WTC11 (cell line): ENCODE results near the gene GOLGA5. TPM values are rescaled to one million over a fixed set of nuclear protein-coding genes. Genes with fewer than 3 reads are reported as not detected.
"Not testable (repeated sequence)": the region's sequence is repeated elsewhere in the genome, so short reads cannot be mapped to it uniquely, and the experiment has no call there.

Experiments used
- ATAC-seq: fragments of 200-7000 bp; cut with Tn5 transposase; 2 replicates; pipeline ENCODE4 v1.10.0; 2021; ENCODE audit warnings: mild to moderate bottlenecking, moderate library complexity
- CTCF ChIA-PET: fragments of 300-600 bp; sonication (Branson Sonifier 250); formaldehyde crosslinking; loops from one replicate; lab custom pipeline; 2021; ENCODE audit warnings: antibody characterized with exemption; lab: Charles Lee
- POLR2A ChIA-PET: fragments of 350-600 bp; sonication (Branson Sonifier 250); formaldehyde crosslinking; loops from one replicate; lab custom pipeline; 2021; ENCODE audit warnings: antibody characterized with exemption; lab: Charles Lee
- DNase-seq: peaks from one replicate; pipeline ENCODE4 v3.0.0; 2021; ENCODE audit warnings: low spot score
- H3K27ac Mint-ChIP-seq: 2 replicates; pipeline ENCODE4 v1.8.0; 2021; ENCODE audit warnings: mixed read lengths
- H3K27me3 Mint-ChIP-seq: 2 replicates; pipeline ENCODE4 v1.8.0; 2021; ENCODE audit warnings: low read depth, mild to moderate bottlenecking, moderate library complexity, mixed read lengths
- H3K36me3 Mint-ChIP-seq: 2 replicates; pipeline ENCODE4 v1.8.0; 2021; ENCODE audit warnings: mixed read lengths
- H3K4me1 Mint-ChIP-seq: 2 replicates; pipeline ENCODE4 v1.8.0; 2022; ENCODE audit warnings: mixed read lengths
- H3K4me3 Mint-ChIP-seq: 2 replicates; pipeline ENCODE4 v1.8.0; 2021; ENCODE audit warnings: mild to moderate bottlenecking, moderate library complexity, mixed read lengths
- H3K9me3 Mint-ChIP-seq: 2 replicates; pipeline ENCODE4 v1.8.0; 2021; ENCODE audit warnings: mixed read lengths
- NR1H2 ChIP-seq: sonication (generic); formaldehyde crosslinking; IDR thresholded peaks from 2 replicates; pipeline ENCODE4 v1.9.0; 2021; ENCODE audit warnings: mild to moderate bottlenecking, moderate library complexity, missing genetic modification reagents
- SMAD4 ChIP-seq: sonication (generic); formaldehyde crosslinking; IDR thresholded peaks from 2 replicates; pipeline ENCODE4 v1.8.0; 2022; ENCODE audit warnings: mild to moderate bottlenecking, missing genetic modification reagents
- total RNA-seq: library from RNA; stranded (reverse); gene quantifications from 3 replicates; pipeline ENCODE4 v1.2.3, GENCODE V29; 2021
- TF ChIP-seq, protein P1 (sequence below): sonication (generic); formaldehyde crosslinking; IDR thresholded peaks from 2 replicates; pipeline ENCODE4 v1.8.1; 2022; ENCODE audit warnings: mild to moderate bottlenecking, moderate library complexity, missing genetic modification reagents
- TF ChIP-seq, protein P2 (sequence below): sonication (generic); formaldehyde crosslinking; IDR thresholded peaks from 2 replicates; pipeline ENCODE4 v1.8.1; 2023; ENCODE audit warnings: mild to moderate bottlenecking, missing genetic modification reagents, borderline replicate concordance
- TF ChIP-seq, protein P3 (sequence below): fragments of 250-450 bp; sonication (Bioruptor Pico); IDR thresholded peaks from 2 replicates; pipeline ENCODE4 v1.9.0; 2021; ENCODE audit warnings: moderate library complexity, mild to moderate bottlenecking, inconsistent platforms, borderline replicate concordance
- TF ChIP-seq, protein P4 (sequence below): sonication (generic); formaldehyde crosslinking; IDR thresholded peaks from 2 replicates; pipeline ENCODE4 v1.8.0; 2023; ENCODE audit warnings: mild to moderate bottlenecking, missing genetic modification reagents

The GOLGA5 gene
- total RNA-seq, 1 experiment from 2014 or later: 27.0 TPM

DNA sequence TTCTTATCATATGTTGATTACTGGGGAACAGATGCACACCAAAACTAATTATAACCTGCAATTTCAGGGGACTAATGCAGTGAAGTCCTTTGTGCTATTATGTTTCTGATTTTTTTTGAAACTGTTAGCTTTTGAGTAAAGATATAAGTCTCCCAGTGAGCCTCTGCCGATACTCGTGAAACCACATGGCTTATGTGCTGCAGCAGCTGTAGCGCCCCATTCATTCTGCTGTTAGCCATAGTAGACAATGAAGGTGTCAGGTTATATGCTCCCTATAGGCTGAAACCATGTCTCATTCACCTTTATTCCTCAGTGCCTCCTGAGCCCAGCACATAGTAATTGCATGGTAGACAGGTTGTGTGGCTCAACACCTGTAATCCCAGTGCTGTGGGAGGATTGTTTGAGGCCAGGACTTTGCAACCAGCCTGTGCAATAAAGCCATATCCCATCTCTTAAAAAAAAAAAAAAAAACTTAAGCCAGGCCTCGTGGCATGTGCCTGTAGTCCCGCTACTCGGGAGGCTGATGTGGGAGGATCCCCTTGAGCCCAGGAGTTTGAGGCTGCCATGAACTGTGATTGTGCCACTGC lies 25.0 kb downstream of the GOLGA5 start (continued):
- TF ChIP-seq, protein P1, sequence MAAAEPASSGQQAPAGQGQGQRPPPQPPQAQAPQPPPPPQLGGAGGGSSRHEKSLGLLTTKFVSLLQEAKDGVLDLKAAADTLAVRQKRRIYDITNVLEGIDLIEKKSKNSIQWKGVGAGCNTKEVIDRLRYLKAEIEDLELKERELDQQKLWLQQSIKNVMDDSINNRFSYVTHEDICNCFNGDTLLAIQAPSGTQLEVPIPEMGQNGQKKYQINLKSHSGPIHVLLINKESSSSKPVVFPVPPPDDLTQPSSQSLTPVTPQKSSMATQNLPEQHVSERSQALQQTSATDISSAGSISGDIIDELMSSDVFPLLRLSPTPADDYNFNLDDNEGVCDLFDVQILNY (CRISPR knock-in tag): no peak
- TF ChIP-seq, protein P2, sequence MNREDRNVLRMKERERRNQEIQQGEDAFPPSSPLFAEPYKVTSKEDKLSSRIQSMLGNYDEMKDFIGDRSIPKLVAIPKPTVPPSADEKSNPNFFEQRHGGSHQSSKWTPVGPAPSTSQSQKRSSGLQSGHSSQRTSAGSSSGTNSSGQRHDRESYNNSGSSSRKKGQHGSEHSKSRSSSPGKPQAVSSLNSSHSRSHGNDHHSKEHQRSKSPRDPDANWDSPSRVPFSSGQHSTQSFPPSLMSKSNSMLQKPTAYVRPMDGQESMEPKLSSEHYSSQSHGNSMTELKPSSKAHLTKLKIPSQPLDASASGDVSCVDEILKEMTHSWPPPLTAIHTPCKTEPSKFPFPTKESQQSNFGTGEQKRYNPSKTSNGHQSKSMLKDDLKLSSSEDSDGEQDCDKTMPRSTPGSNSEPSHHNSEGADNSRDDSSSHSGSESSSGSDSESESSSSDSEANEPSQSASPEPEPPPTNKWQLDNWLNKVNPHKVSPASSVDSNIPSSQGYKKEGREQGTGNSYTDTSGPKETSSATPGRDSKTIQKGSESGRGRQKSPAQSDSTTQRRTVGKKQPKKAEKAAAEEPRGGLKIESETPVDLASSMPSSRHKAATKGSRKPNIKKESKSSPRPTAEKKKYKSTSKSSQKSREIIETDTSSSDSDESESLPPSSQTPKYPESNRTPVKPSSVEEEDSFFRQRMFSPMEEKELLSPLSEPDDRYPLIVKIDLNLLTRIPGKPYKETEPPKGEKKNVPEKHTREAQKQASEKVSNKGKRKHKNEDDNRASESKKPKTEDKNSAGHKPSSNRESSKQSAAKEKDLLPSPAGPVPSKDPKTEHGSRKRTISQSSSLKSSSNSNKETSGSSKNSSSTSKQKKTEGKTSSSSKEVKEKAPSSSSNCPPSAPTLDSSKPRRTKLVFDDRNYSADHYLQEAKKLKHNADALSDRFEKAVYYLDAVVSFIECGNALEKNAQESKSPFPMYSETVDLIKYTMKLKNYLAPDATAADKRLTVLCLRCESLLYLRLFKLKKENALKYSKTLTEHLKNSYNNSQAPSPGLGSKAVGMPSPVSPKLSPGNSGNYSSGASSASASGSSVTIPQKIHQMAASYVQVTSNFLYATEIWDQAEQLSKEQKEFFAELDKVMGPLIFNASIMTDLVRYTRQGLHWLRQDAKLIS (CRISPR knock-in tag): no peak
- no peak for TF ChIP-seq NR1H2 (CRISPR knock-in tag)
- TF ChIP-seq, protein P3, sequence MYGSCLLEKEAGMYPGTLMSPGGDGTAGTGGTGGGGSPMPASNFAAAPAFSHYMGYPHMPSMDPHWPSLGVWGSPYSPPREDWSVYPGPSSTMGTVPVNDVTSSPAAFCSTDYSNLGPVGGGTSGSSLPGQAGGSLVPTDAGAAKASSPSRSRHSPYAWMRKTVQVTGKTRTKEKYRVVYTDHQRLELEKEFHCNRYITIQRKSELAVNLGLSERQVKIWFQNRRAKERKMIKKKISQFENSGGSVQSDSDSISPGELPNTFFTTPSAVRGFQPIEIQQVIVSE (CRISPR knock-in tag): no peak

DNA sequence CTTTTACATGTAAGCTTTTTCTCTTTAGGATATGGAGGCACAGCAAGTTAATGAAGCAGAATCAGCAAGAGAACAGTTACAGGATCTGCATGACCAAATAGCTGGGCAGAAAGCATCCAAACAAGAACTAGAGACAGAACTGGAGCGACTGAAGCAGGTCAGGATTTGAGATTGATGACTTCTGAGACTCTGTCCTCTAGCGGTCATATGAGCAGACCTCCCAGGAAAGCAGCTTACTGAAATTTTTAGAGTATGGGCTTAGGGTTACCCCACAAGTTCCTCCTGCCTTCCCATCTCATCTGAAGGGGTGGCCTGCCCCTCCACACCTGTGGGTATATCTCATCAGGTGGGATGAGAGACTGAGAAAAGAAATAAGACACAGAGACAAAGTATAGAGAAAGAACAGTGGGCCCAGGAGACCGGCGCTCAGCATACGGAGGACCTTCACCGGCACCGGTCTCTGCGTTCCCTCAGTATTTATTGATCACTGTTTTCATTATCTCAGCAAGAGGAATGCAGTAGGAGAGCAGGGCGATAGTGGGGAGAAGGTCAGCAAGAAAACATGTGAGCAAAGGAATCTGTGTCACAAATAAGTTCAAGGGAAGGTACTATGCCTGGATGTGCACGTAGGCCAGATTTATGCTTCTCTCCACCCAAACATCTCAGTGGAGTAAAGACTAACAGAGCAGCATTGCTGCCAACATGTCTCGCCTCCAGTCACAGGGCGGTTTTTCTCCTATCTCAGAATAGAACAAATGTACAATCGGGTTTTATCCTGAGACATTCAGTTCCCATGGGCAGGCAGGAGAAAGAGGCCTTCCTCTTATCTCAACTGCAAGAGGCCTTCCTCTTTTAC lies 25.8 kb downstream of the GOLGA5 start:
- H3K9me3 Mint-ChIP-seq, H3K4me3 Mint-ChIP-seq, H3K4me1 Mint-ChIP-seq, POLR2A ChIA-PET, H3K27ac Mint-ChIP-seq, ATAC-seq, H3K27me3 Mint-ChIP-seq, CTCF ChIA-PET, DNase-seq: not testable (repeated sequence)
- H3K36me3 Mint-ChIP-seq: peaks cover 43% of the 10 kb centered on the region

DNA sequence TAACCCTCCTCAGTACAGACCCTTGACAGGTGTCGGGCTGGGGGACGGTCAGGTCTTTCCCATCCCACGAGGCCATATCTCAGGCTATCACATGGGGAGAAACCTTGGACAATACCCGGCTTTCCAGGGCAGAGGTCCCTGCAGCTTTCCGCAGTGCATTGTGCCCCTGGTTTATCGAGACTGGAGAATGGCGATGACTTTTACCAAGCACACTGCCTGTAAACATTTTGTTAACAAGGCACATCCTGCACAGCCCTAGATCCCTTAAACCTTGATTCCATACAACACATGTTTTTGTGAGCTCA lies 26.4 kb downstream of the GOLGA5 start:
- ATAC-seq, H3K4me1 Mint-ChIP-seq, H3K4me3 Mint-ChIP-seq, DNase-seq, H3K27me3 Mint-ChIP-seq, CTCF ChIA-PET, POLR2A ChIA-PET, H3K9me3 Mint-ChIP-seq, H3K27ac Mint-ChIP-seq: not testable (repeated sequence)
- peaks cover 40% of the 10 kb centered on the region for H3K36me3 Mint-ChIP-seq

DNA sequence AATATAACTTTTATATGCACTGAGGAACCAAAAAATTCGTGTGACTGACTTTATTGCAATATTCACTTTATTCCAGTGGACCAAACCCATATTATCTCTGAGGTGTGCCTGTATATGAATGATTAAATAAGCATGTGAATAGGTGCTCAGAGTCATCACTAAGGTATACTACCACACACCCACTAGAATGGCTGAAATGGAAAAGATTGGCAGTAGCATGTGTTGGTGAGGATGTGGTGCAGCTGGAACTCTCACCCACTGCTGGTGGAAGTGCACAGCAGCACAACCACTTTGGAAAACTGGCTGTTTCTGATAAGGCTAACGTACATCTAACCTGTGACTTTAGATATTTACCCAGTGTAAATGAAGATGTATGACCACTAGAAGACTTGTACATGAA lies 36.8 kb downstream of the GOLGA5 start:
- no peaks in the 10 kb centered on the region for H3K4me1 Mint-ChIP-seq
- CTCF ChIA-PET: no interaction called here
- ATAC-seq (no peak), DNase-seq (no peak)
- no peaks in the 10 kb centered on the region for H3K27me3 Mint-ChIP-seq
- H3K4me3 Mint-ChIP-seq: no peak overlapping the region
- TF ChIP-seq SMAD4 (CRISPR knock-in tag): no peak
- TF ChIP-seq, protein P4, sequence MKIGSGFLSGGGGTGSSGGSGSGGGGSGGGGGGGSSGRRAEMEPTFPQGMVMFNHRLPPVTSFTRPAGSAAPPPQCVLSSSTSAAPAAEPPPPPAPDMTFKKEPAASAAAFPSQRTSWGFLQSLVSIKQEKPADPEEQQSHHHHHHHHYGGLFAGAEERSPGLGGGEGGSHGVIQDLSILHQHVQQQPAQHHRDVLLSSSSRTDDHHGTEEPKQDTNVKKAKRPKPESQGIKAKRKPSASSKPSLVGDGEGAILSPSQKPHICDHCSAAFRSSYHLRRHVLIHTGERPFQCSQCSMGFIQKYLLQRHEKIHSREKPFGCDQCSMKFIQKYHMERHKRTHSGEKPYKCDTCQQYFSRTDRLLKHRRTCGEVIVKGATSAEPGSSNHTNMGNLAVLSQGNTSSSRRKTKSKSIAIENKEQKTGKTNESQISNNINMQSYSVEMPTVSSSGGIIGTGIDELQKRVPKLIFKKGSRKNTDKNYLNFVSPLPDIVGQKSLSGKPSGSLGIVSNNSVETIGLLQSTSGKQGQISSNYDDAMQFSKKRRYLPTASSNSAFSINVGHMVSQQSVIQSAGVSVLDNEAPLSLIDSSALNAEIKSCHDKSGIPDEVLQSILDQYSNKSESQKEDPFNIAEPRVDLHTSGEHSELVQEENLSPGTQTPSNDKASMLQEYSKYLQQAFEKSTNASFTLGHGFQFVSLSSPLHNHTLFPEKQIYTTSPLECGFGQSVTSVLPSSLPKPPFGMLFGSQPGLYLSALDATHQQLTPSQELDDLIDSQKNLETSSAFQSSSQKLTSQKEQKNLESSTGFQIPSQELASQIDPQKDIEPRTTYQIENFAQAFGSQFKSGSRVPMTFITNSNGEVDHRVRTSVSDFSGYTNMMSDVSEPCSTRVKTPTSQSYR (CRISPR knock-in tag): no peak
- TF ChIP-seq, protein P2 (CRISPR knock-in tag): no peak
- no peaks in the 10 kb centered on the region for H3K9me3 Mint-ChIP-seq
- peaks cover 50% of the 10 kb centered on the region for H3K36me3 Mint-ChIP-seq
- POLR2A ChIA-PET: no interaction called here
- no peak overlapping the region for H3K27ac Mint-ChIP-seq
